ENCODE results near the gene LTK. TPM values are rescaled to one million over a fixed set of nuclear protein-coding genes. Genes with fewer than 3 reads are reported as not detected.
A peak's percentile ranks its signal among the peaks of the same experiment; 100 is the strongest.

The LTK gene
- total and polyA plus RNA-seq, 2 of the 8 experiments (the other 6 are each of a cell fraction or from before 2014, with no cell fraction given): 0.05 to 0.19 TPM

DNA sequence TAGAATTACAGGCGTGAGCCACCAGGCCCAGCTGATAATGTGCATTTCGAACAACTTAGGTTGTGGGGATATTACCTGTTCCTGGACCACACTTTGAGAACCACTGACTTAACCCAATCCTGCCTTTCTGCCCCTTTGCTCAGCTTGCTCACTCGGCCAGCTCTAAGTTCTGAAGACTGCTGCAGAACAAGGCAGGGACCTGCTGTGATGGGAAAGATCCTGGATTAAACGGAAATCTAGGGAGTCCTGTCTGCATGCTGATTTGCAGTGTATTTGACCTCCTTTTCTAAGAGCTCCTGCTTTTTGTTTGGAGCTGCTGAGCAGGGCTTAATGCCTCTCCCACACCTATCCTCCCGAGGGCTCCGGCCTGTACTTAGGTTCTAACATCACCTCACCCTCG is 2.9 kb downstream of the LTK start:
- DNase-seq (ENCODE audit: low read depth in 1 of 2, low spot score in 2 of 2) (no peak), FAIRE-seq (no peak)
- Histone ChIP-seq H2BK20ac (ENCODE audit: low read length) (no peak overlapping the region), H2BK15ac (ENCODE audit: low read length) (no peak overlapping the region), H3K79me1 (ENCODE audit: low read depth, low read length) (no peaks in the 10 kb centered on the region), H3K79me2 (ENCODE audit: control insufficient read depth in 1 of 2, insufficient read depth in 2 of 2, low read length in 2 of 2) (no peaks in the 10 kb centered on the region), H4K20me1 (replicated peaks in 1 of 2; ENCODE audit: control insufficient read depth in 1 of 2, insufficient read depth in 2 of 2, low read length in 2 of 2) (peaks cover 0 to 12% of the 10 kb centered on the region in 2 experiments), H3K18ac (ENCODE audit: extremely low read depth, low read length) (no peak overlapping the region; the same call in 1 of the 2 replicates), H3K4me2 (ENCODE audit: insufficient read depth in 1 of 2, low read depth in 2 of 2, low read length in 2 of 2) (peak overlapping the region; percentile 90 to 96; a peak in 3 of 4 replicates), H3K23ac (ENCODE audit: insufficient read length) (no peak overlapping the region), H3K27ac (ENCODE audit: low read depth, low read length) (no peak overlapping the region), H2AFZ (ENCODE audit: low read length) (no peak overlapping the region), H2BK12ac (ENCODE audit: low read depth, low read length) (no peak overlapping the region), H3K4ac (replicated peaks; ENCODE audit: insufficient read length, low read depth, low read length) (no peak overlapping the region), H3K56ac (replicated peaks; ENCODE audit: insufficient read length, low read depth, low read length) (no peak overlapping the region), H3K4me3 (ENCODE audit: extremely low read depth in 1 of 4, insufficient read depth in 2 of 4, low read depth in 3 of 4, low read length in 4 of 4) (peak overlapping the region in 2 of 4 experiments; percentile 4 to 65; a peak in 4 of 8 replicates), H4K5ac (ENCODE audit: insufficient read length, low read depth, low read length) (no peak overlapping the region), H3K14ac (ENCODE audit: insufficient read length) (no peak overlapping the region), H4K8ac (ENCODE audit: extremely low read depth, insufficient read depth, low read length) (no peak overlapping the region), H3K9me3 (ENCODE audit: insufficient read depth in 2 of 2, low read depth in 1 of 2, low read length in 1 of 2) (no peaks in the 10 kb centered on the region), H3K4me1 (replicated peaks in 1 of 4; ENCODE audit: control insufficient read depth in 3 of 4, insufficient read depth in 4 of 4, low read length in 3 of 4) (peaks cover 0 to 26% (median 13%) of the 10 kb centered on the region in 4 experiments; a peak in 5 of 7 replicates), H3K27me3 (replicated peaks in 1 of 4; ENCODE audit: control insufficient read depth in 3 of 4, extremely low read depth in 1 of 4, insufficient read depth in 3 of 4, low read length in 3 of 4) (peaks cover 32 to 78% (median 66%) of the 10 kb centered on the region in 4 experiments), H4K91ac (replicated peaks; ENCODE audit: insufficient read length, low read length) (no peak overlapping the region), H3K36me3 (ENCODE audit: control insufficient read depth in 2 of 4, insufficient read depth in 4 of 4, low read length in 3 of 4) (peaks cover 0 to 8% (median 0%) of the 10 kb centered on the region in 4 experiments; a peak in 1 of 8 replicates), H3K23me2 (ENCODE audit: low read depth, low read length) (peaks cover 15% of the 10 kb centered on the region), H3K9ac (replicated peaks in 1 of 4; ENCODE audit: extremely low read depth in 1 of 4, low read depth in 3 of 4, low read length in 3 of 4) (no peak overlapping the region; a peak in 1 of 7 replicates), H2AK5ac (ENCODE audit: low read depth, low read length) (no peak overlapping the region), H2BK5ac (ENCODE audit: low read depth, low read length) (no peak overlapping the region), H2BK120ac (replicated peaks; ENCODE audit: low read depth, low read length) (no peak overlapping the region)
- CTCF ChIA-PET (ENCODE audit: partially characterized antibody): interaction anchor here (0.6 to 2.3 kb wide), 6 partner anchors 11 to 192 kb away, joined by 3 to 7 read pairs (median 4); no protein-coding TSS in a partner anchor
- TF ChIP-seq SUZ12 (IDR thresholded peaks at IDR 0.05; ENCODE audit: low read length): peak; percentile 1; the same call in 1 of the 2 replicates
- no peak for TF ChIP-seq TBP (IDR thresholded peaks at IDR 0.05; ENCODE audit: low read depth, low read length)
- POLR2A ChIA-PET (ENCODE audit: partially characterized antibody): interaction anchor here (1.1 to 1.8 kb wide), 2 partner anchors 10 to 17 kb away, joined by 6 read pairs; partner anchors contain the start of gene ITPKA
- WGBS, 2 experiments (ENCODE audit: extremely low coverage in 1 of 2, insufficient coverage in 1 of 2, insufficient read length in 1 of 2, insufficient replicate concordance in 2 of 2, low coverage in 1 of 2, low lambda C conversion rate in 2 of 2, missing lambda C conversion rate in 1 of 2): 53% methylated on average over 4 of the region's 7 CpGs; no CpG with 5 or more reads in 1 of the 2 experiments

Data from H1 (cell line).